Germinal center (tissue), 1 donor: ENCODE measurements around the gene NAV2.

Source experiments
- DNase-seq: peaks from one replicate; pipeline ENCODE4 v3.0.0; 2012; ENCODE audit warnings: mixed read lengths, low spot score

Gene NAV2

DNA sequence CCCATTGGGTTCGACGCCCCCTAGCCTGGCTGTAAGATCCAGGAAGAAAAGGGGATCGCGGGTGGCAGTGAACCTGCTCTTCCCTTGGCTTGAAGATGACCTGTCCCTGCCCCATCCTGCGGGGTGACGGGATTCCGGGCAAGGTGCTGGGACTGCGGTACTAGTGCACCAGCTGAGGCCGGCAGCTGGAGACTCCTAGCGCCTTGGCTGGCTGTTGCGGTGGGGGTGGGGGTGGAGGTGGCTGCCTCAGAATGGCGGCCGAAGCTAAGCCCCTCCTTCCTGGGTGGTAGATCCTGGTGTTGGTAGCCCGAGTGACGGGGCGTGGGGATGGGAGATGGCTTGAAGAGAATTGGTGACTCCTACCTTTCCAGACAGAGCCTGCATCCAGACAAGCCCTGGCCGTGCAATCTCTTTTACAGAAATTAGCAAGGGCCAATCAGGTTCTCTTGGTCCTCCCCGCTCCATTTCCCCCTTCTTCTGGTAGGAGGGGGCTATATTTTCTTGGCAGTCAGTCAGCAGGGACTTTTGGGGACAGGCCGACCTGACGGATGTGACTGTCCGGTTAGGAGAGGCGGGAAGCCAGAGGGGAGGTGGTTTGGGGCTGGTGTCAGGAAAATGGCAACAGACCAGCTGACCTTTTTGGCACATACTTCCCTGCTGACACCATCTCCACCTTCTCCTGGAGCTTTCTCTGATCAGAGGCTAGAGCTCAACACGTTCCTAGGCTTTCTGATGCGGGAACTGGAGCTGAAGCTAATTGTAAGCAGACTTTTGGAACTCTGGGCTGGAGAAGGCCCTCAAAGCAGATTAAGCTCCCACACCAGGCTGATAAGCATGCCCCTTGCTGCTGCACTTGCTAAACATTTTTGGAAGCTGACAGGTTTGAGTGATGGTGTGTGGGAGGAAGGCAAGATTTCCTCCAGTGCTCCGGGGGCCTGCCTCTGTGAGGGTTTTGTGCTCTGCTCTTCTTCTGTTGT, 2.0 kb downstream of the NAV2 start:
- DNase-seq, result no peak

DNA sequence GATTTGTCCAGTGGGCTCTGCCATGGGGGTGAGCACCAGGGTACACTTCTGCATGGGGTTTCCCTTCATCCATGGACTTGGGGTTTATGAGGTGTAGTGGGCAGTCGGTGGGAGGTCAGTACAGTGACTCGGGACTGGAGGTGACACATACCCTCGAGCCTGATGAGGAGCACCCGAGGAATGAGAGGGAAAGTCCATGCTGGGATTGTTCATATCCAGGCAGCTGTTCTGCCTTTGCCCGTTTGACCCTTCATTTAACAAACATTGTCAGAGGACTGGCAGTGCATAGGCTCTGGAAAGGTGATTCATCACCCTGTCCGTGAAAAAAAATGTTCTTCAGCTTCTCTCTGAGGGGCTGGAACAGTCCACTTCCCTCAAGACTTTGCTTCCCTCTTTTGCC, 2.7 kb downstream of the NAV2 start:
- DNase-seq, result no peak

- DNase-seq, result no peak
Observed at GRCh38 chr11:19718051-19718450, 5.4 kb downstream of the NAV2 start.

DNA sequence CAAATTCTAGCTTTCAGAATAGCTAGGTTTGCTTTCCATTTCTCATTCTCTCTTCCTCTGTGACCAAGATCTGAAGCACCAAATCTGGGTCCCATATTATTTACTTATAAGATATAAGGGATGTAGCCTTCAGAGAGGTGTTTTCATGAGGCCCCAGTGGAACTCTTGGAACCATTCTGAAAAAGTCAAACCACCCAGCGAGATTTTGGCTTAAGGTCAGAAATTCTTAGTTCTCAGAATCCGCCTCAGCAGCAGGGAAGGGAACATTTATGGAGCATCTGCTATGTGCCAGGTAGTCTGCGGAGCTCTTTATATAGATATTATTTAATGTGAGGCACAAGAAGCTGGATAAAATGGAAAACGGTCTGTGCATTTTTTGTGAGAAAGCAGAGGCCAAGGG, 6.3 kb downstream of the NAV2 start:
- DNase-seq, result no peak

GRCh38 chr11:19719960-19720359, 7.3 kb downstream of the NAV2 start:
- DNase-seq, result no peak

GRCh38 chr11:19721176-19721575, 8.5 kb downstream of the NAV2 start:
- no peak for DNase-seq

DNA sequence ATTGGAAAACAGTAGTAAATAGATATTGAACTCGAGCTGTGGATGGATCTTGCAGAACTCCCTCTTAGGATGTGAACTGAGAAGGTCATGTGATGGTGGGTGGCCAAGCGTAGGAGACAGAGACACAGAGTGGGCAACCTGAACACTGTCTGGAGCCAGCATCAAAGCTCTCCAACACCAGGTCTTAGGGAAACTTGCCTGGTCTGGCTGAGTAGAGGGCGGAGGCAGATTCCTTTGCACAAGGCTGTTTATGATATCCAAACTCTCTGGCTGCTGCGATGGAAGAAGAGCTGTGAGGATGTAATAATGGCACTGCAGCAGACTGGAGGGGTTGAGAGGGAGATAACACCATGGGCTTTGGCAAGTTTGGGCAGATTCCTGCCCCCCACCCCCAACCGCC, 10.1 kb downstream of the NAV2 start:
- no peak for DNase-seq

DNA sequence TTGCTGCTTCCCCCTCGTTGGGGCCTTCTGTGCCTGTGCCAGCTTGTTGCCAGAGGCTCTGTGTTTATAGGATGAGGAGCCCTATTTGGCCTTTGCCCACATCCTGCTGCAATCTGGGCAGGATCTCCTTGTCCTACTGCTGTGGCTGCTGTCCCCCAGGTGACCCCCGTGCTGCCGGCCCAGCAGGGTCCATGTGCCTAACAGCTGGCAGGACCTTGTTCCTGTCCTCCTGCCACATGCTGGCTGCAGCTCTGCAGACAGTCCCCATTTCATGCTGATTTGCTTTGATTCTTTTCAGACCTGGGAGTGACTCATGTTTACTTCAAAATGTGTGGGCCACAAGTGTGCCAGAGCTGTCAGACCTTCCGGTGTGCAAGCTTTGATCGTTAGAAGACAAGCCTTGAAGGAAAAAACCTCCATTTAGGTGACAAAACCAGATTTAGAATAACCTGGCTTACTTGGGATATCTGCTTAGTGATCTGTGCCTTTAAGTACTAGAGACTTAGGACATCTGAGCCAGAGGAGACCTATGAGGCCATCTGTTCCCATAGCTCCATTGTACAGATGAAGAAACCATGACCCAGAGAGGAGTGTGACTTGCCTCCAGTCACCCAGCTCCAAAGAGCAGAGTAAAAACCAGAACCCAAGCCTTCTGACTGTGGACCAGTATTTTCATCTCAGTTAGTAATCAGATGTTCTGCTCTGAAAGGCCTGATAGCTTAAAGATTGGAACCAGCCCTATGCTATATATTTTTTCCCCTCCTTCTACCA, 11.1 kb downstream of the NAV2 start:
- no peak for DNase-seq

DNA sequence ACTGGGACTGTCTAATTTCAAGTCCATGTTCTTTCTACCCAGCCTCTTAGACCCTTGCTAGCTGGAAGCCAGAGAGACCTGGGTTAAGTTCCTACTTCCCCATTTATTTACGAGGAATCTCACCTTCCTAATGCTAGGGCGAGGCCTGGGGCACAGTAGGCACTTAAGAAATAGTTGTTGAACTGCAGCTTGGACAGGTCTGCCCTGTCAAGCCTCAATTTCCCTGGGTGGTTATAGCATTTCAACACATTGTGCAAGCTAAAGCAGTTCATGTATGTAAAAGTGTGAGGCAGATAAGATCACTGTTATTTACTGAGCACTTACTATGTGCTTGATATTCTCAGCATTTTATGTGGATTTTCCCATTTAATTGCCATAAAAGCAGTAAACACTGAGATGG, 12.1 kb downstream of the NAV2 start:
- DNase-seq, result no peak

DNA sequence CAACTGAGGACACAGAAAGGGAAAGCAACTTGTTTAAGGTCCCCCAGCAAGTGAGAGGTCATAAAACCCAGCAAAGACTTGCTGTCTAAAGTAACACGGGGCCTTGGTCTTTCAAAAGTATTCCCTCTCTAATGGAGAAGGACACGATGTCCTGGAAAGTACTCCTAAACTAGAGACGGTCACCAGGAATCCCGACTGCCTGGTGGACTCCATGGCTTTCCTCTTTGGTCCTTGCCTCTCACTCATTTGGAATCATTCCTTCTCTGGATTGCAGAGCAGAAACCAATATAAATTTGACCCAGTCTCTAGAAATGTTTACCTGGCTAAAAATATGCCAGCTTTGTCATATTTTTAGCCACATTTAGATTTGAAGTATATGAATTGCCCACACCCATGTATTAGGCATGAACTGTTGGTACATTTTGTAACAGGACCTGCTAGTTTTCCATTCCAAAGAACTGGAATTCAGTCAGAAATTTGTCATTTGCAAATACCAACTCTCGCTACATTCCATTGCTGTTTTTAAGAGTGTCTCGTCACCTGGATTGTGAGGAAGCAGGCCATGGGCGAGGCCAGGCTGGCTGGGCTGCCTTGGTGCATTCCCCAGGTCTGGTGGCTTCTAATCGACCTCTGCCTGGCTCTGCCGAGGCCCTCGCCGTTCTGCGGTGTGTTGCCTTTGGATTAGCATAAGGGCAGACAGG, 12.9 kb downstream of the NAV2 start:
- DNase-seq, result no peak

DNA sequence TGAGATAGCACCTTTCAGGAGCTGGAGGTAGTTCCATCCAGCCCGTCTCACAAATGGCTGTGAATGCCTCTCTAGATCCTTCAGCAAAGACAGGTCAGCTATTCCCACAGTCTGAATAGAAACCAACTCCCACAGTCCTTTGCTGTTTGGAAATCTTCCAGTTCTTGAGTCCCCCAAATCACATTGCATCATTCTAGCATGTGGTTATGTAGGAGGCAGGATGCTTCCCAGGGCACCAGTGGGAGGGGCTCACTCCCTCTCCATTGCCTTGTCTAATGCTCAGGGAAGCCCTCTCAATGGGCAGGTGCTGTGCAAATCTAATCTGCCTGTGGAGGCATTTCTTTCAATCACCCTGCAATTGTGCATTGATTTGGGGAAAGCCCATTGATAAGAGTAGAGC, 14.6 kb downstream of the NAV2 start:
- DNase-seq, result no peak

GRCh38 chr11:19728436-19728835, 15.8 kb downstream of the NAV2 start:
- no peak for DNase-seq

- no peak for DNase-seq
Observed at GRCh38 chr11:19729141-19729540, 16.5 kb downstream of the NAV2 start.

DNA sequence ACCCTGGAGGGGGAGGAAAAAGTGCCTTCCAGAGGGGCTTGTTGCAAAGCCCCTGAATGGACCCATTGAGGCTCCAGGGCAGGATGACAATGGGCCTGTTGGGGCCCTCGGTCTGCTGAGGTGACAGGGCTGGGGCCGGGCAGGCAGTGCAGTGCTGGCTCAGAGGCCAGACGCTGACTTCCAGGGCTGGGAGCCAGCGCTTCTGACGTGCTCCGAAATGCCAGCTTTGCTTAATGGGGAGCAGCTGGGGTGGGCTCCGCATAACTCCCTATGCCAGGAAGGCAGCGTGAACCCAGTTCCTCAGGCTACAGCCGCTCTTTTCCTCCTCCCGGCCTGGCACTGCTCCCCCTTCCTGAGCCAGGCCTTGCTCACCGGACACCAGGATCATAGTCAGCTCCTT, 17.7 kb downstream of the NAV2 start:
- no peak for DNase-seq

DNA sequence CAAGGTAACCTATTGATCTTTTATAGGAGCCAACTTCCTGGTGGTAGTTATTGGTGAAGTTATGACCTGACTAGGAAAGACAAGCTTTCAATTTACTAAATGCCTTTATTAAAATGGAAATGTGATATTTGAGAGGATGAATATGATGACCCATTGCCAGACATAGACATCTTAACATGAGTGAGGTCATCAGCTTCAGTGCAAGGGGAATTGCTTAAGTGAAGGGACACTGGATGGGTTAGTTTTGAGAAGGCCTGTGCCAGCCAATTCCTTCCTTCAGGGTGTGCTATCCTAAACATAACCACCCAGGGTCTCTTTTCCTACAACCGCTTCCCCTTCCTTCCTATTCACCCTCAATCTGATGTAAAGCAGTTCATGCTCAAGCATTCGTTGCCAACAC, 21.5 kb downstream of the NAV2 start:
- DNase-seq, result no peak

DNA sequence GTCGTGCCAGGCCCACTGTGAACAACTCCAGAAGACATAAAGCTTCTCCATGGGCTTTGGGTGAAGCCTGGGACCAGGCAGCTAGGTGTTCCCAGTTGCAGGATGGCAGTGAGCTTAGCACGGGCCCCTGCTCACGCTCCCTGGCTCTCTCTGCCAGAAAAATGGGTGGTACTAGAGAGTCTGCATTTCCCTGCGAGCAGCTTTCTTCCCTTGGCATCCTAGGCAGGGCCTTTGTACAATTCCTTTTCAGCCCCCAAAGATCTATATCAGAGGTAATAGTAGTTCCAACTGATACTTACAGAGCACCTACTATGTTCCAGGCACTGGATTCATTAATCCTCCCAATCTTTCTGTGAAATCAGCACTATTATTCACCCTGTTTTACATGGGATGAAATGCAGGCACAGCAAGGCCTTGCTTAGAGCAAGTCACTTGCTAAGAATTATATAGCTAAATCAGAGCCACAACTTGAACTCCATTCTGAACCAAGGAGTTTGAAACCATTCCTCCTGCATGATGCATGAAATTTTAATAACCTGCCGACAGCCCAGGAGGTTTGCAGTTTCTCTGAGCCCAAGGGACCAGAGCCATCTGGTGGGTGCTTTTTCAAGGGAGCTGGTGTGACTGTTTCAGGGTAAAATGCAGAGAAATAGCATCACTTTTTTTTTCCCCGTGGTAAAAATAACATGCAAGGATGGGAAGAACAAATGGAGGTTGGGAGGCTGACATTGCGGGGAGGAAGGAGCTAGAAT, 22.7 kb downstream of the NAV2 start:
- DNase-seq, result no peak

- no peak for DNase-seq
Observed at GRCh38 chr11:19735909-19736498, 23.4 kb downstream of the NAV2 start.

- no peak for DNase-seq
Observed at GRCh38 chr11:19736831-19737230, 24.2 kb downstream of the NAV2 start.

- no peak for DNase-seq
Observed at GRCh38 chr11:19737575-19737974, 24.9 kb downstream of the NAV2 start.

DNA sequence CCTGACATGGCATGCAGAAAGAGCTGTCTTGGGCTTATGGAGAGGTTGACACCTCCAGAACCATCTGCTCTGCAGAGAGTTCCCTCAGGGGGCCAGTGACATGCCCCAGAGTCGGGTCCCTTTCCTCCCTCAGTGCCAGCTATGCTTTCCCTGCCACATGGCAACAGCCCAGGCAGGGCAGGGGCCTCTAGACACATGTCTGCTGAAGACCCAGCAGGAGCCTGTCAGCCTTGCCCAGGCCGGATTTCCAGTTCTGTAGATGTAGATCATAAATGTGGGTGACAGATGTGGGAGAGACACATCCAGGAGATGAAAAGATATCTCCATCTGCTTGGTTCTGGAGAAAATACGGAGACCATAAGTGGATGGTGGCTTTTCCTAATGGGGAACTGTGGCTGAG, 25.5 kb downstream of the NAV2 start:
- no peak for DNase-seq

GRCh38 chr11:19739872-19740271, 27.2 kb downstream of the NAV2 start:
- DNase-seq, result no peak

- no peak for DNase-seq
Observed at GRCh38 chr11:19740586-19740985, 27.9 kb downstream of the NAV2 start.
